ENCODE measurements around the gene TTF1.

GRCh38 chr9:132364068-132364467 is 42.6 kb downstream of the TTF1 start:
- TF ChIP-seq POLR2AphosphoS5 (IDR thresholded peaks at IDR 0.05; ENCODE audit: low read depth, low read length): no peak
- no peak for TF ChIP-seq POLR2A (IDR thresholded peaks at IDR 0.05; ENCODE audit: low read depth, low read length)
- TF ChIP-seq TAF1 (IDR thresholded peaks at IDR 0.05; ENCODE audit: borderline replicate concordance, low read depth, low read length): no peak
